ENCODE data around the gene VPS37C.

The VPS37C gene

GRCh38 chr11:61110255-61111049 is 50.8 kb downstream of the VPS37C start:
- TF ChIP-seq, protein P1, sequence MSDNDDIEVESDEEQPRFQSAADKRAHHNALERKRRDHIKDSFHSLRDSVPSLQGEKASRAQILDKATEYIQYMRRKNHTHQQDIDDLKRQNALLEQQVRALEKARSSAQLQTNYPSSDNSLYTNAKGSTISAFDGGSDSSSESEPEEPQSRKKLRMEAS (IDR thresholded peaks at IDR 0.05), result no peak
- TF ChIP-seq CEBPB (IDR thresholded peaks at IDR 0.05) (no peak), USF1 (IDR thresholded peaks at IDR 0.05) (no peak), REST (IDR thresholded peaks at IDR 0.05; ENCODE audit: low read depth) (no peak), TCF12 (IDR thresholded peaks at IDR 0.05; ENCODE audit: low read depth) (no peak), NFIC (IDR thresholded peaks at IDR 0.05) (no peak), TAF1 (IDR thresholded peaks at IDR 0.05; ENCODE audit: low read depth) (no peak), EGR1 (IDR thresholded peaks at IDR 0.05) (no peak), RAD21 (IDR thresholded peaks at IDR 0.05; ENCODE audit: low read depth) (no peak), EP300 (IDR thresholded peaks at IDR 0.05; ENCODE audit: borderline replicate concordance) (no peak), FOXM1 (IDR thresholded peaks at IDR 0.05; ENCODE audit: borderline replicate concordance, low read depth) (no peak), YY1 (IDR thresholded peaks at IDR 0.05; ENCODE audit: low read depth) (no peak), ZBTB7A (IDR thresholded peaks at IDR 0.05; ENCODE audit: low read depth) (no peak), CREB1 (IDR thresholded peaks at IDR 0.05; ENCODE audit: low read depth) (no peak), TEAD4 (IDR thresholded peaks at IDR 0.05) (no peak)

DNA sequence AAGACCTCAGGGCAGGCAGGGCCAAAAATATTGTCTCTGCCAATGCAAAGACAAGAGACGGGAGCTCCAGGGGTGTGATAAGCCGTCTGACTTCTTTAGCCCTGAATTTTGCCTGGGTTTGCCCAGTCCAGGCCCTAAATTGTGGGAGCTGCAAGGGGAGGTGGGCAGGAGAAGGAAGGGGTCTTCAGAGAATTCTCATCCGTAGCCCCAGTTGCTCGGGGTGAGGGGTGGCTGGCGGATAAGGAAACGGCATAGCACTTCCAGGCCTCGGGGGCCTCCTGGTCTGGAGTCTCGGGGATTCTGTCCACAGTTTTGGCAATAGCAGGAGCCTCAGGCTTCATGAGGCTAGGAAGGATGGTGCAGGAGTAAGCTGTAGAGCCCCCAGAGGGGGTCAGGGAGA is 51.6 kb downstream of the VPS37C start:
- TF ChIP-seq TCF12 (IDR thresholded peaks at IDR 0.05; ENCODE audit: low read depth) (no peak), EGR1 (IDR thresholded peaks at IDR 0.05) (no peak), CREB1 (IDR thresholded peaks at IDR 0.05; ENCODE audit: low read depth) (no peak), REST (IDR thresholded peaks at IDR 0.05; ENCODE audit: low read depth) (no peak), CEBPB (IDR thresholded peaks at IDR 0.05) (no peak), TEAD4 (IDR thresholded peaks at IDR 0.05) (no peak), TAF1 (IDR thresholded peaks at IDR 0.05; ENCODE audit: low read depth) (no peak), EP300 (IDR thresholded peaks at IDR 0.05; ENCODE audit: borderline replicate concordance) (no peak), RAD21 (IDR thresholded peaks at IDR 0.05; ENCODE audit: low read depth) (no peak), FOXM1 (IDR thresholded peaks at IDR 0.05; ENCODE audit: borderline replicate concordance, low read depth) (no peak), ZBTB7A (IDR thresholded peaks at IDR 0.05; ENCODE audit: low read depth) (no peak), YY1 (IDR thresholded peaks at IDR 0.05; ENCODE audit: low read depth) (no peak)
- TF ChIP-seq, protein P1 (IDR thresholded peaks at IDR 0.05), result no peak

GRCh38 chr11:61108847-61109585 is 52.2 kb downstream of the VPS37C start:
- TF ChIP-seq REST (IDR thresholded peaks at IDR 0.05; ENCODE audit: low read depth) (no peak), CEBPB (IDR thresholded peaks at IDR 0.05) (no peak), NFIC (IDR thresholded peaks at IDR 0.05) (no peak), RAD21 (IDR thresholded peaks at IDR 0.05; ENCODE audit: low read depth) (no peak), TAF1 (IDR thresholded peaks at IDR 0.05; ENCODE audit: low read depth) (no peak), EGR1 (IDR thresholded peaks at IDR 0.05) (no peak), TEAD4 (IDR thresholded peaks at IDR 0.05) (no peak), TCF12 (IDR thresholded peaks at IDR 0.05; ENCODE audit: low read depth) (no peak)
- TF ChIP-seq, protein P1 (IDR thresholded peaks at IDR 0.05), result no peak

- TF ChIP-seq TEAD4 (IDR thresholded peaks at IDR 0.05), result no peak
- TF ChIP-seq CREB1 (IDR thresholded peaks at IDR 0.05; ENCODE audit: low read depth), result no peak
These were observed 53.3 kb downstream of the VPS37C start for GRCh38 chr11:61107888-61108287.
